Stimulated activated CD8-positive, alpha-beta memory T cell treated with anti-CD3 and anti-CD28 coated beads, Interleukin-2, amount 100 ng/mL, for 48 hours (primary cell): ENCODE data around the gene CAMTA1.
"Not testable (repeated sequence)": the region's sequence is repeated elsewhere in the genome, so short reads cannot be mapped to it uniquely, and the experiment has no call there.

ENCODE experiments used
- DNase-seq, 2 donors: peaks; one replicate each; pipeline ENCODE4 v3.0.0-alpha.2; 2020; ENCODE audit warnings: low read depth in 2 of 2

The CAMTA1 gene

DNA sequence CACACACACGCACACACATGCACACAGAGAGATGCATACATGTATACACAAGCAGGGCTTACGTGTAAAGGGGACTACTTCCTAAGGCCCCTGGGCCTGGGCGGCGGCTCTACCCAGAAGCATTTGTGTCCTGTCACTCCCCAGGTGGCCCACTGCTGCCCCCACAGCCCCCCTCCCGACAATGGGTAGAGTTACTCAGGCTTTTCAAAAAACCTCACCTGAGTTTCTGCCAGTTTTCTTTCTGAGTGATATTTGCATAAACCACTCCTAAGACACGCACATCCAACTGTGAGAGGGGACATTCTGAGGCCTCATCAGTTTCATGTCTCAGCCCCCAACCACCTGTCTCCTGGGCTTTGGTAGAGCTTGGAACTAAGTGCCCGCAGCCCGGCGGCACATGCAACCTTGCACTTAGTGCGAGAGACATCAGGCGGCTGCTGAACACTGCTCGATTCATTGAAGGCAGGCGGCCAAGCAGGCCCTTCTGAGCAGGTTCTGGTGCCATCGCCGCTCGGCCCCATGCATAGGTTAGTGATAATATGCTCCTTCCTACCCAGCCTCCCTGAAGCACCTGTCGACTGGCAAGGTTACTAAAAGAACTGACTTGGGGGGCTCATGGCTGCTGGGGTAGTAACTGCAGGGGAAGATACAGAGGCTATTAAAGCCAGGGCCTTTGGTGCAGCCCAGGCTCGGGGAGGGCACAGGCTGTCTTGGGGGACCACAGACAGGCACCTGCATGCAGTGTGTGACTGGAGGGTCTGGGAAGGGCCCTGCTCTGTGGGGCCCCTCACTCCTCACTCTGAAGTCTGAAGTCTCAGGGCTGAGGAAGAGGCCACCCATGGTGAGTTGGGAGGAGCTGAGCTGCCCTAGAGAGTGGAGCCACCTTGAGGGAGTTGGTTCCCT lies 621.6 kb downstream of the CAMTA1 start:
- DNase-seq = no peak

DNA sequence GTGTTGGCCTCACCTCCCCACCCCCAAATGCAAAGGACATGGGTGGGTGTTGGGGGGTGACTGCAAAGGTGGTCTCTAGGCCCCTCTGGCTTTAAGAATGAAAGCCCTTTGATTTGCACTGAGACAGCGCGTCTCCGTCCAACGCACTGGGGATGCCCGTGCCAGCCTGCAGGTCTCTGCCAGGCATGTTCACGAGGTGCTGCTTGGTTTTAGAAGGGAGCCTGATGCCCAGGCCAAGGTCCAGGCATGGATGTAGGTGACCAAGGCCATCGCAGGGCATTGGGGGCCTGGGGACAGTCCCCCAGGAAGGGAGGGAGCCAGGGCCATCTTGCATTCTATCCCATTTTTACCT lies 622.3 kb downstream of the CAMTA1 start:
- DNase-seq = no peak

DNA sequence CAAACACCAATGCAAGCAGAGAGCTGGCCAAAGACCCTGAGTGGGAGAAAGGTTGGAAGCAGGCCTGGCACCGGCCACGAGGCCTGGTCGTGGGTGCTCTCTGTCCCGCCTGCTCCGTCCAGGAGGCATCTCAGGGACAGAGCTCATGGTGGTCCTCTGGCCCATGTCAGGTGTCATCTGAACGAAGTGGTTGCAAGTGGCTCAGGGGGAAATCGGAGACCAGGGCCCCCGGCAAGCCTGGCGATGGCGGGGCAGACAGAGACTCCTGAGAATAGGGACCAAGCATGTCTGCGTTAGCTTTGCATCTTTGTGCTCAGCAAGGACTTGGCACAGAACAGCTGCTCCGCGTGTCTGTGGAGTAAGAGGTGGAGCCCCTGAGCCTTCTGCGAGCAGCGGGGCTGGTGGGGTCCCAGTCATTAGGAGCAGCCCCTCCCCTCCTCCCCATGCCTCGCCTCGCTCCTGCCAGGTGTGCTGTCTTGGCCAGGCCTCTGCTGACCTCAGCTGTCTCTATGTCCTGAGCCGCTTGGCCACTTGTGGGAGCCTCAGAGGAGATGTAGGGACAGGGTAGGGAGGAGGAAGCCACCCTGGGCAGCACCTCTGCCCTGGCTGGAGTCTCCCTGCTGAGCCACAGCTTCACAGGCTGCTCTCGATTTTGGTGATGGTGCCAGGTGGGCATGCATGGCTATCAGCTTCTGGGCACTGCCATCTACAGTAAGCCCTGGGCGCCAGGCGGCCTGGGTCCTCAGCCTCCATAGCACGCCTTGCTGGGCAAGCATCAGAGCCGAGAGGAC lies 622.9 kb downstream of the CAMTA1 start:
- no peak for DNase-seq

DNA sequence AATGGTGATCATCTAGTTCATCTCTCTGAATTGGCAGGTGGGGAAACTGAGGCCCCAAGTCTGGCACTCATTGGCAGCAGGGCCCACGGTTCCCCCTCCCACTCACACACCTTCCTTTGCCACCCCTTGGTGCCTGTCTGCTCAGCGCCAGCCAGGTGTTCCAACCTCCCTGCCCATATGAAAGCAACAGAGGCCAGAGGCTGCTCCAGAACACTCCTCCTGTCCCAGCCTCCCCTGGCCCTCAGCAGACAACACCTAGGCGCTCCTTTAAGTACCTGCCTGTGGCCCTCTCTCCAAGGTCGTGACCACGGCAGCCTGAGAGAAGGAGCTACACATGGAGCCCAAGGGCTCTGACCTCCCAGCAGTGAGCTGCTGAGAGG lies 623.5 kb downstream of the CAMTA1 start:
- no peak for DNase-seq

DNA sequence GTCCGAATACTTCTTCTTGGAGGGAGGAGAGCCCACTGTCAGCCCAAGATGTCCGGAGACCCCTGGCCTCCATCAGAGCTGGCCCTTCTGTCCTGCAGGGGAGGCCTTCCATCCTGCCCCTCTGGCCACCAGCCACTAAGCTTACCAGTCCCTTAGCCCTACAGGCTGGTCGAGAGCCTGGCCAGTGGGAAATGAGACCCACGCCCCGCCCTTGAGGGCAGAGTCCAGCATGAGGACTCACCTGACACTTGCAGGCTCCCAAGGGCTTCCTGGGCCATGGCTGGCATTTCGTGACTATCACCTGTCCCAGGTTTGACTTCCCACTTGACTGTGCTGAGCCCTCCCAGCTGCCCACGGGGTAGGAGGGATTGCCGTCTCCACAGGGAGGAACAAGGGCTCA lies 624.0 kb downstream of the CAMTA1 start:
- no peak for DNase-seq

DNA sequence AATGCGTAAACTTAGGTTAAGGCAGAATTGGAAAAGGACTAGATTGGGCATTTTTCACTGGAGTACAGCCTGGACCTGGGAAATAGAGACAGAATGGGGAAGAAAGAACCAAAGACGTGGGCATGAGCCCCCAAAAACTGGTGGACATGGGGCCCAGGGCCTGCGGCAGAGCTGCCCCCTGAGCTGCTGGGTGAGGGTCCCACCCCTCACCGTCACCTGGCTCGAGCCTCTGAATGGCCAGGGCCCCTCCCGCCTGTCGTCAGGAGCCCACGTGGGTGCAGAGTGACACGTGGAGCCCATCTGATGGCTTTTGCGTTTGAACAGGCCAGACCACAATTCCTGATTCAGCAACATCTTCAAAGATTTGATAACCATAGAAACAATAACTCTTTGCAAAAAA lies 624.9 kb downstream of the CAMTA1 start:
- DNase-seq = no peak

DNA sequence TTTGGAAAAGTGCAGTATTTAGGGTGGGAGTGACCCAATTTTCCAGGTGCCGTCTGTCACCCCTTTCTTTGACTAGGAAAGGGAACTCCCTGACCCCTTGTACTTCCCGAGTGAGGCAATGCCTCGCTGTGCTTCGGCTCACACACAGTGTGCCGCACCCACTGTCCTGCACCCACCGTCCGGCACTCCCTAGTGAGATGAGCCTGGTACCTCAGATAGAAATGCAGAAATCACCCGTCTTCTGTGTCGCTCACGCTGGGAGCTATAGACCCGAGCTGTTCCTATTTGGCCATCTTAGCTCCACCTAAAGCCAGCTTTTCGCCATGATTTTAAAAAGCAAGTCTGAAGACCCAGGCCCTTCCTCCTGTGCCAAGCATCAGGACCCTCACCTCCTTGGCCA lies 632.4 kb downstream of the CAMTA1 start:
- not testable (repeated sequence) for DNase-seq

DNA sequence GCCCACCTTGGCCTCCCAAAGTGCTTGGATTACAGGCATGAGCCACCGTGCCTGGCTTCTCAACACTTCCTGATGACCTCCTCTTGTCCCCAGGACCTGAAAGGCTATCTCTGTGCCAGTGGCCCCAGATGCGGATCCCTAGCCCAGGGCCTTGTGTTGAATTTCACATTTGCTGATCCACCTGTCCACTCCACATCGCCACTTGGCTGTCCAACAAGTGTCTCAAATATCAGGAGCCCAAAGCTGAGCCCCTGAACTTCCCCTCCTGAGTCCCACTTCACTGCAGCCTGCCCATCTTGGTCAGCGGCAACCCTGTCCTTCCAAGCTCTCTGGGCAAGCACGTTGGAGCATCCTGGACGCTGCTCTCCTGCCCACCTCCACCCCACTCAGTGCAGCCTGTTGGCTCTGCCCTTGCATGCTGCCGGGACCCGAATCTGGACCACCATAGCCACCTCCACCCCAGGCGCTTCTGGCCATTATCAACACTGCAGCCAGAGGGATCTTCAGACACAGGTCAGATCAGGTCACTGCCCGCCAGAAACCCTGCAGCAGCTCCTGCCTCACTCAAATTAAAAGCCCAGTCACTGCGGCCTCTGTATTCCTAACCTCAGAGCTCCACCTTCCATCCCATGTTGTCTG lies 633.3 kb downstream of the CAMTA1 start:
- no peak for DNase-seq

DNA sequence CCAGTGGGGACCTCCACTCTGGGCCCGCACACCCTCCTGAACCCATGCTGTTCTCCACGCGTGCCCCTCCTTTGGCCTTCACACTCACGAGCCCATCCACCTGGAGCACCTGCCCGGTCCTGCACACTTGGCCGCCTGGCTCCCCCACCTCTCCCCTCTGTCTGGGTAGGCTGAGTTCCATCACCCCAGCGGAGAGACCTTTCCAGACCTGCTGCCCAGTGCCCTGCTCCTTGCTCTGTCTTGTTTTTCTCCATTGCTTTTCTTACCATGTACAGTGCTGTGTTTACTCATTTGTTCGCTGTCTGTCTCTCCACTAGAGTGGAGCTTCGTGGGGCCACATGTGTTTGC lies 634.8 kb downstream of the CAMTA1 start:
- no peak for DNase-seq

DNA sequence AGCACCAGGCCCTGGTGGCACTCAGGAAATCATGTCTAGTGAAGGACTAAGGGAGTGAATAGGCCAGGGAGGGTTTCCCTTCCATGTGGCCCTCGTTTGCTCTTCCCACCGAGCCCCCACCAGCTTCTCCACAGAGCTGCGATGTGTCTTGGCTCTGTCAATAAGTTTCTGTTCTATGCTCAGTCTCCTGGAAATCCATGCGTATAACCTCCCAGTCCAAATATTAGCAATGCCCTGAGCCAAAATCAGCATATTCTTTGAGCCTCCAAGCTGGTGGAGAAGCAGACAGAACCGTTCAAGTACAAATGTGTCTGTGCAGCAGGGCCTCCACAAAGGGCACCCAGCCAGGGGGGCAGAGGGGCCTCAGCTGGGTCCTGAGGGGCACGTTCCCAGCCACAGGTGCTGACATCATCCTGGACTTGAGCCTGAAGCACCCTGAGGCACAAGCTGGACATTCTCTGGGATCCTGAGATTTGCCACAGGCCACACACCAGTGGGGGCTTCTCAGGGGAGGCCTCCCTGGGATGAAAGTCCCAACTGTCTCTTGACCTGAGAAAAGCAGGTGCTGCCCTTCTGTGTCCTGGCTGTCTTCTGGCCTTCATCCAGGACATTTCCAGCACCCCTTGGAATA lies 635.3 kb downstream of the CAMTA1 start:
- no peak for DNase-seq

DNA sequence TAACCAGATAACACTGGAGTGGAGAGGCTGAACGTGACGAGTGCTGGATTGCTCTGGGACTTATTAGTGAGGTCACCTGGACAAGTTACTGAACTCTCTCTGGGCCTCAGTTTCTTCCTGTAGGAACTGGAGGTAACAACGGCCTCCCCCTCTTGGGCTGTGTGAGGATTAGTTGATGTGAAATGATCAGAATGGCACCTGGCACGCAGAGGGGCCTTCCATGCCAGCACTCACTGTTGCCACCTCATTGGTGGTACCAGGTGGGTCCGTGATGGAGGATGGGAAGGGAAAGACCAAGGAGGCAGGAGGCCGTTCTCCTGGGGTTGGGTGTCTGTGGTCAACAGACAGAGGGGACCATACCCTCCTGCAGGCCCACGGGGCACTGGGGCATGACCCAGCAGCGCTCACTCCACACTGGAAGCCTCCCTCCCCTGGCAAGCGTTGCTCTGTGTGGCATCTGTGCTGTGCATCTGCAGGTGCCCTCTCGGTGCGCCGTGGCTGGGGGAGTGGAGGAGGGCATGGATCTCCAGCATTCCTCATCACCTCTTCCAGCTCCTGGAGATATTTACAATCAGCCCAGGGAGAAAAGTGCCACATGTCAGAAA lies 636.3 kb downstream of the CAMTA1 start:
- DNase-seq = no peak

DNA sequence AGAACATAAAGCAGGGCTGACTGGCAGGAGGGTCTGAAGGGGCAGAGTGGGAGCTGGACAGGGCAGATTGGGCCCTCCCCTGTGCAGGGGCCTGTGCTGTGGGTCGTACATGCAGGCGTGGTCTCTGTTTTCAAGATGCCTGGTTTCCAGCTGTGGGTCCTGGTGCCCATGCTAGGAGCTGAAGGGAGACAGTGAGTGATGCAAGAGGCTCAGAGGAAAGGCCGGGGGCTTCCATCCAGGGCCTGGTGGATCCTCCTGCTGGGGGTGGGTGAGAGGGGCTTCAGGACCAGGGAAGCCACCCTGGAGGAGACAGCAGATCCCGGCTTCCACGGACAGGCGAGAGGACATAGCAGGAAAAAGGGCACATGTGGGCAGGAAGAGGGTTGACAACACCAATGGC lies 636.8 kb downstream of the CAMTA1 start:
- no peak for DNase-seq

DNA sequence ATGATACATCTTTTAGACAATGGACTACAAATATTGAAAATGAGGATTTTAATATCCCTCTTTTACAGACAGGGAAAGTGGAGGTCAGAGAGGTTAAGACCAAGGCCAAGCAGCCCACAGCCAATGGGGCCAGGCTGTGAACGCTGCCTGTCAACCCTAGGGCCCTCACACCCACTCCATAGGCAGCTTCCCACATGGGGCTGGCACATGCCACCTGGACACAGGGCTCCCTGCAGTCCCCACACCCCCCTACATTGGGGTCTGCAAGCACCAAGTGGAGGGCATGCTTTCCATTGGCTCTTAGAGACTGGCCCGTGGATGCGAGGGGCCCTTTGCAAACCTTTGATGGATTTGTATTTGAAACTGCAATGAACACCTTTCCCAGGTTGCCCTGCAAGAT lies 637.3 kb downstream of the CAMTA1 start:
- no peak for DNase-seq

DNA sequence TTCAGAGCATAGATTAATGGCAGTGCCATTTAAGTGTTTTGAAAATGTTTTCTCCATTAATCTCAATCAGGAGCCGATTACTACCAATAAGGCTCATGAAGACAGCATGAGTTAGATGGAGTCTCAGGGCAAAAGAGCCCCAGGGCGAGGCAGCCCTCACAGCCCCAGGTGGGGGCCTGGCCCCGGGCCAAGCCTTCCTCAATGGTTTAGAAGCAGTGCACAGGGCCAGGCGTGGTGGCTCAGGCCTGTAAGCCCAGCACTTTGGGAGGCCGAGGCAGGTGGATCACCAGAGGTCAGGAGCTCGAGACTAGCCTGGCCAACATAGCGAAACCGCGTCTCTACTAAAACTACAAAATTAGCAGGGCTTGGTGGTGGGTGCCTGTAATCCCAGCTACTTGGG lies 637.7 kb downstream of the CAMTA1 start:
- no peak for DNase-seq

DNA sequence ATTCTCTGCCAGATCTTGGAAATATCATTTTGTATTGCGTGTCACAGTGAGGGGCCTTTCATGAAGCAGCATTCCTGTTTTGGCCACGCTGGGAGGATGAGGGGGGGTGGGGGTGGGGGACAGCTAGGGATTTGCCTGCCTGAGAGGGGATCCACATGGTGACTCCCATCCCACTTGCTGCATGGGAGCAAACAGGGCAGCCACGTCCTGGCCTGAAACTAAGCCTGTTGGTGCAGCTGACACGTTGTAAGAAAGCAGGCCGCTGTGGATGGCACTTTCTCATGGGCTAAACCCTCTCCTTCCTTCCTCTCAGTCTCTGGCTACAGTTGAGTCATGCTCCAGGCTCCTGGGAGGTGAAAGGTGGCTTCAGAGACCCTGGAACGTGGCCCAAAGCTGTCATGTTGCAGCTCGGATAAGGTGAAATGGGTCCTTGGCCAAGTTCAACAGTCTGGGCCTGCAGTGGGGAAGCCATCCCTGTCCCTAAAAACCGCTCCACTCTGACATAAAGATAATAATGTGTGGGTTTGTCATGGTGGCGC lies 639.2 kb downstream of the CAMTA1 start:
- DNase-seq = no peak

DNA sequence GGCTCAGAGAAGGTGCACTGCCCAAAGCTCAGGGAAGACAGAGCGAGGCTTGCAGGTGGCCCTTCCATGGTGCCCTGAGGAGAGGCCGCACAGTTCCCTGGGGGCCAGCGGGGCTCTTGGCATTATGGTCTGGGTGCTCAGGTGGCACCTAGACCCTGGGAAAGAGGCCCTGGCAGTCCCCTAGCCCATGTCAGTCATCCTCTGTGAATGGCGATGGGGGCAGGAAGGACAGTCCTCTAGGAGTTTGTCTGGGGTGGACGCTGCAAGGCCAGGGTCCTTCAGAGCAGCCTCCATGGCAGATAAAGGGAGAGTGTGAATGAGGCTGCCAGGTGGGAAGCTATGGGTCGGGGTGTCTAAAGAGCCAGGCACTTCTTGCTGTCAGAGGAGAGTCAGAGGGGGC lies 640.0 kb downstream of the CAMTA1 start:
- no peak for DNase-seq

DNA sequence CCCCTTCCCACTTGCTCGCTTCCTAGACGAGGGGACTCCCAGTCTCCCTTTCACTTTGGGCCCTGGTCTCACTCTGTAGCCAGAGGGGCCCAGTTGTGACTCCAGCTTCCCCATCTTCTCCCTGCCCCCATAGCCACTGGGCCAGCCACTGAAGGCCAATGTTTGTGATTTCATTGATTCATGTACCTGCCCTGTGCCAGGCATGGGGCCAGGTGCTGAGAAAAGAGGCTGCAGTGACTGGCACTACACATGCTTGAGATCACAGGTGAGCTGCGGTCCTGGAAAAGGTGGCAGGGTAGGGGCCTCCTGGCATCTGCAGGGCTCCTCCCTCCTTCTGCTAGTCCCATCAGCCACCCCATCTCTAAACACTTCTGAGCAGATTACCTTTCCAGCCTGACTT lies 640.5 kb downstream of the CAMTA1 start:
- DNase-seq = no peak

DNA sequence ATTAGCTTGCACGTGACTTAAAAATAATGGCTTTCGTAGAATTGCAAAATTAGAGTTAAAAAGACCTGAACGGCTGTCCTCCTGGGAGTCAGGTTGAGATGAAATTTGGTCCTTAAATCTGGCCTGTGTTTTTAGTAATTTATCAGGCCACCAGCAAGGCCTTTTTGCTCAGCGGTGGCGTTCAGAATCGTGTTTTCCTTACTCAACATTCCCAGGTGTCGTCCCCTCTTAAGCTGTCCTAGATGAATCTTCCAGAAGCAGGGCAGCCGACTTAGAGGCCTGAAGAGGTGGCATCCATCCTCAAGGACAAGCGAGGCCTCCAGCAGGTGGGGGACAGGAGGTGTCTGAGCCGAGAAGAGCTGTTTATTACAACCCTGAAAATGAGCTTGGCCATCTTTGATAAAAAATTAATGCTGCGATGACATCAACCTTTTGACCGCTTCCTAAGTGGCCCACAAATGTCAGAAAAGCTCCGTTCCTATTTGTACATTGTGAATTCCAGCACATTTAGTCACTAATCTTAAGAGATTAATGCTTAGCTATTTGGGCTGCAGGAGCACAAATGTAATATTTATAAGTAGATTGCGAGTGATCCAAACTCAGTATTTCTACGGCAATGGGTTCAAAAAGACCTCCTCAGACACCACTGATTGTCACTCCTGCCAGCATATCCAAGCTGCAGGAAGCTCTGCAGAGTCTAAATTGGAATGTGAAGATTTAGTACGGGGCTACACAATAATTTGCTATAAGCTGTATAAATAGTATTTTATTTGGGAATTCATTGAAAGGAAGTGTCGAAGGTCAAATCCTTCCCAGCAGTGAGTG lies 641.7 kb downstream of the CAMTA1 start:
- DNase-seq = no peak

DNA sequence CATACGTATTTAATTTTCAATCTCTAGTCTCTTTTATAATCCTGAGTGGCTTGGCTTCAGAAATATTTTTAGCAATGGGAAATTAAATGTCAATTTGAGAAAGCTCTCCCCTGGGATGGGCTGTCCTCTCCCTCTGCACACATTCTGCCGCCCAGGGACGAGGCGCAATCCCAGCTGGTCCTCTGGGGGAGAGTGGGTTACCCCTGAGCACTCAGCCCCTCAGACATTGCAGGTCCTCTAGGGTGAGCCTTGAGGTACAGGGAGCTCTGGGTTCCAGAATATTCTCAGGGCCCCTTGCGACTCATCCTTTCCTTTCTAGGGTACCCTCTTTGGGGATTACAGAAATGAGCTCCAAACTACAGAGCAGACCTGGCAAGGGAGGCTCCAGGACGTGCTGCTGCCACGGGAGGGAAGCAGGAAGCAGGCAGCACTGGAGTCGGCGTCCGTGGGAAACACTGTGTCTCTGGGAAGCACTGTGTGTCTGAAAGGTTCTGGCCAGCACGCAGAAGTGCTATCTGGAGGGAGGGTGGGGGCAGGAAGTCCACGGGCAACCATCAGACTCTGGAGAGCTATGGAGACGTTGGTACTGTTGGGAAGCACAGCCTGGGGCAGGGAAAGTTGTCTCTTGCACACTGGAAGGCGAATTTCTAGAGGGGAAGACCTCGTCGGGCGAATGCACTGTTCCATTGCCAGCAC lies 642.5 kb downstream of the CAMTA1 start:
- no peak for DNase-seq

DNA sequence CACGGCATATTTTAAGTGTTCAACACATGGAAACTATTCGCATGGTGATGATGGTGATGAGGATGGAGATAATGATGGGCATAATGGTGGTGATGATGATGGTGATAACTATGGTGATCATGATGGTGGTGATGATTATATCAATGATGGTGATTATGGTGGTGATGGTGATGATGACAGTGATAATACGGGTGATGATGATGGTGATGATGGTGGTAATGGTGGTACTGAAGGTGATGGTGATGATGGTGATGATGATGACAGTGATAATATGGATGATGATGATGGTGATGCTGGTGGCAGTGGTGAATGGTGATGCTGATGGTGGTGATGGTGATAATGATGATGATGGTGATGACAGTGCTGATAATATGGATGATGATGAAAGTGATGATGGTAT lies 644.0 kb downstream of the CAMTA1 start:
- no peak for DNase-seq
